Neuronal stem cell (in vitro differentiated cells): Measurements from ENCODE around the gene ELAVL1.
"Not testable (repeated sequence)": the region's sequence is repeated elsewhere in the genome, so short reads cannot be mapped to it uniquely, and the experiment has no call there.

Experiments
- DNase-seq: peaks from one replicate; pipeline ENCODE4 v3.0.0-alpha.2; 2013; ENCODE audit warnings: low spot score
- H2AFZ ChIP-seq: one replicate; pipeline ENCODE4 v1.6.1; 2013; ENCODE audit warnings: mild to moderate bottlenecking, low read length, inconsistent platforms
- H2AK5ac ChIP-seq: 2 replicates; pipeline ENCODE4 v1.6.1; 2013; ENCODE audit warnings: low read depth, mild to moderate bottlenecking, inconsistent platforms, low read length, moderate library complexity, mixed read lengths
- H2BK120ac ChIP-seq: 2 replicates; pipeline ENCODE4 v1.6.1; 2013; ENCODE audit warnings: low read depth, mild to moderate bottlenecking, inconsistent platforms, low read length, moderate library complexity, mixed read lengths
- H2BK12ac ChIP-seq: one replicate; pipeline ENCODE4 v1.6.1; 2013; ENCODE audit warnings: low read length, inconsistent platforms
- H2BK15ac ChIP-seq: 2 replicates; pipeline ENCODE4 v1.6.1; 2013; ENCODE audit warnings: mild to moderate bottlenecking, low read length, inconsistent platforms, mixed read lengths
- H2BK5ac ChIP-seq: one replicate; pipeline ENCODE4 v1.6.1; 2013; ENCODE audit warnings: inconsistent platforms, mild to moderate bottlenecking, low read length, moderate library complexity
- H3K14ac ChIP-seq: one replicate; pipeline ENCODE4 v1.6.1; 2013; ENCODE audit warnings: low read length, inconsistent platforms
- H3K18ac ChIP-seq: 2 replicates; pipeline ENCODE4 v1.6.1; 2013; ENCODE audit warnings: low read length, inconsistent platforms
- H3K23ac ChIP-seq: 2 replicates; pipeline ENCODE4 v1.6.1; 2013; ENCODE audit warnings: low read depth, mild to moderate bottlenecking, mixed read lengths, low read length, inconsistent platforms; ENCODE audit not compliant: poor library complexity
- H3K27ac ChIP-seq: replicated peaks from 3 replicates; pipeline ENCODE4 v1.5.1; 2013; ENCODE audit warnings: low read length, inconsistent platforms
- H3K27me3 ChIP-seq, 3 experiments: 2 replicates each; pipeline ENCODE4 v1.6.1; 2013; ENCODE audit warnings: low read length in 3 of 3, mild to moderate bottlenecking in 2 of 3, inconsistent platforms in 1 of 3, low read depth in 1 of 3, mixed read lengths in 1 of 3, moderate library complexity in 1 of 3; ENCODE audit not compliant: control insufficient read depth in 3 of 3, insufficient read depth in 3 of 3
- H3K36me3 ChIP-seq, 2 donors: replicated peaks in 1 of 2; 2 replicates each; pipeline ENCODE4 v1.6.1; 2013; ENCODE audit warnings: low read length in 2 of 2; ENCODE audit not compliant: control insufficient read depth in 2 of 2, insufficient read depth in 2 of 2
- H3K4ac ChIP-seq: 2 replicates; pipeline ENCODE4 v1.6.1; 2013; ENCODE audit warnings: inconsistent platforms, mild to moderate bottlenecking, low read length, moderate library complexity
- H3K4me1 ChIP-seq, 2 donors: 1 replicate in 1 of 2; 2 replicates in 1 of 2; pipeline ENCODE4 v1.6.1; 2013; ENCODE audit warnings: low read length in 2 of 2, low read depth in 1 of 2; ENCODE audit not compliant: control insufficient read depth in 2 of 2, insufficient read depth in 1 of 2
- H3K4me2 ChIP-seq: one replicate; pipeline ENCODE4 v1.6.1; 2013; ENCODE audit warnings: mild to moderate bottlenecking, low read length, inconsistent platforms; ENCODE audit not compliant: insufficient read depth, poor library complexity, severe bottlenecking
- H3K4me3 ChIP-seq, 2 donors: 2 replicates each; pipeline ENCODE4 v1.5.1; 2013; ENCODE audit warnings: low read length in 2 of 2, mild to moderate bottlenecking in 2 of 2, inconsistent platforms in 1 of 2, moderate library complexity in 1 of 2
- H3K79me1 ChIP-seq: one replicate; pipeline ENCODE4 v1.6.1; 2013; ENCODE audit warnings: low read depth, mild to moderate bottlenecking, inconsistent platforms, low read length, moderate library complexity
- H3K9ac ChIP-seq: one replicate; pipeline ENCODE4 v1.6.1; 2013; ENCODE audit warnings: mild to moderate bottlenecking, low read depth, low read length, inconsistent platforms; ENCODE audit not compliant: poor library complexity
- H3K9me3 ChIP-seq, 2 donors: replicated peaks in 1 of 2; 2 replicates each; pipeline versions ENCODE3 to v1.6.1; 2013; ENCODE audit warnings: low read length in 2 of 2, mild to moderate bottlenecking in 2 of 2, inconsistent platforms in 1 of 2, low read depth in 1 of 2, mixed read lengths in 1 of 2, moderate library complexity in 1 of 2; ENCODE audit not compliant: control insufficient read depth in 2 of 2, insufficient read depth in 1 of 2
- H4K8ac ChIP-seq: one replicate; pipeline ENCODE4 v1.6.1; 2013; ENCODE audit warnings: low read depth, mild to moderate bottlenecking, inconsistent platforms, low read length, moderate library complexity
- H4K91ac ChIP-seq: one replicate; pipeline ENCODE4 v1.6.1; 2013; ENCODE audit warnings: low read length, low read depth, mild to moderate bottlenecking, inconsistent platforms; ENCODE audit not compliant: poor library complexity
- WGBS, 2 donors: extraction: QIAGEN DNeasy Blood & Tissue Kit; methylation state at CpG; one replicate each; pipeline ENCODE4 v1.1.7; 2013; ENCODE audit warnings: missing lambda C conversion rate in 2 of 2, mixed read lengths in 1 of 2; ENCODE audit not compliant: insufficient read length in 2 of 2, insufficient replicate concordance in 1 of 2; ENCODE audit errors: extremely low coverage in 2 of 2; 5-methylcytosine and 5-hydroxymethylcytosine counted together

The ELAVL1 gene

GRCh38 chr19:8036434-8037099 lies 31.1 kb upstream of the ELAVL1 start:
- Histone ChIP-seq H2BK5ac (no peak overlapping the region), H3K14ac (no peak overlapping the region), H3K18ac (peak overlapping the region; percentile 55), H3K36me3 (no peaks in the 10 kb centered on the region), H3K4me3 (no peak overlapping the region), H2AK5ac (no peak overlapping the region), H2AFZ (no peak overlapping the region), H4K91ac (no peak overlapping the region), H2BK120ac (no peak overlapping the region), H3K4me1 (peaks cover 7 to 8% of the 10 kb centered on the region in 2 donors), H3K4me2 (no peak overlapping the region), H2BK12ac (no peak overlapping the region), H2BK15ac (peak overlapping the region; percentile 46), H3K4ac (no peak overlapping the region), H3K23ac (no peak overlapping the region), H3K9ac (no peak overlapping the region), H3K79me1 (no peaks in the 10 kb centered on the region), H4K8ac (no peak overlapping the region), H3K9me3 (no peaks in the 10 kb centered on the region), H3K27me3 (no peaks in the 10 kb centered on the region), H3K27ac (no peak overlapping the region)
- no peak for DNase-seq
- WGBS, 2 donors: no CpG with 5 or more reads among the region's 7 CpGs

GRCh38 chr19:8034178-8034525 lies 28.7 kb upstream of the ELAVL1 start:
- Histone ChIP-seq H2AK5ac (no peak overlapping the region), H3K14ac (no peak overlapping the region), H3K27ac (peak overlapping the region; percentile 60)

GRCh38 chr19:8033287-8034177 lies 28.1 kb upstream of the ELAVL1 start:
- DNase-seq, H3K9ac ChIP-seq, H4K8ac ChIP-seq, H3K4me2 ChIP-seq, H2BK12ac ChIP-seq, H3K4ac ChIP-seq, H3K23ac ChIP-seq, H2BK5ac ChIP-seq, H2AK5ac ChIP-seq, H2BK120ac ChIP-seq, H2BK15ac ChIP-seq, H3K36me3 ChIP-seq, H3K27me3 ChIP-seq, H3K9me3 ChIP-seq, H3K79me1 ChIP-seq, H3K4me3 ChIP-seq, H3K14ac ChIP-seq: not testable (repeated sequence)
- WGBS, 2 donors: no CpG with 5 or more reads among the region's 22 CpGs
- Histone ChIP-seq H2AFZ (peak overlapping the region; percentile 31), H3K27ac (peak overlapping the region; percentile 85), H3K4me1 (peaks cover 11 to 16% of the 10 kb centered on the region in 2 donors), H3K18ac (peak overlapping the region; percentile 82), H4K91ac (peak overlapping the region; percentile 38)

More at GRCh38 chr19:8034178-8034525, 28.7 kb upstream of the ELAVL1 start:
- no peak overlapping the region for H3K4me3 ChIP-seq
- no peak overlapping the region for H2BK15ac ChIP-seq
- H4K8ac ChIP-seq: no peak overlapping the region
- no peaks in the 10 kb centered on the region for H3K27me3 ChIP-seq
- no peaks in the 10 kb centered on the region for H3K9me3 ChIP-seq
- no peak overlapping the region for H2AFZ ChIP-seq
- H3K4ac ChIP-seq: no peak overlapping the region
- peaks cover 10 to 11% of the 10 kb centered on the region in 2 donors for H3K4me1 ChIP-seq
- no peak overlapping the region for H3K9ac ChIP-seq
- H4K91ac ChIP-seq: peak overlapping the region; percentile 38
- H3K18ac ChIP-seq: peak overlapping the region; percentile 82
- no peak for DNase-seq
- no peak overlapping the region for H2BK12ac ChIP-seq
- H3K23ac ChIP-seq: no peak overlapping the region
- H3K36me3 ChIP-seq: no peaks in the 10 kb centered on the region
- no peak overlapping the region for H2BK120ac ChIP-seq
- no CpG with 5 or more reads among the region's 6 CpGs for WGBS, 2 donors
- H3K79me1 ChIP-seq: no peaks in the 10 kb centered on the region
- H3K4me2 ChIP-seq: no peak overlapping the region
- H2BK5ac ChIP-seq: no peak overlapping the region

- WGBS, 2 donors: no CpG with 5 or more reads among the region's 8 CpGs
- no peak overlapping the region for H3K4ac ChIP-seq
Measured at GRCh38 chr19:8030960-8031359, 25.5 kb upstream of the ELAVL1 start.

More at GRCh38 chr19:8030960-8031359, 25.5 kb upstream of the ELAVL1 start:
- Histone ChIP-seq H3K36me3 (no peaks in the 10 kb centered on the region), H3K79me1 (no peaks in the 10 kb centered on the region), H3K14ac (no peak overlapping the region), H4K91ac (no peak overlapping the region), H3K23ac (no peak overlapping the region), H4K8ac (no peak overlapping the region), H3K27ac (no peak overlapping the region), H2AFZ (no peak overlapping the region), H2BK12ac (no peak overlapping the region), H2AK5ac (no peak overlapping the region), H2BK120ac (no peak overlapping the region), H2BK15ac (no peak overlapping the region), H3K27me3 (no peaks in the 10 kb centered on the region), H3K9me3 (no peaks in the 10 kb centered on the region), H3K4me2 (no peak overlapping the region), H2BK5ac (no peak overlapping the region), H3K4me3 (no peak overlapping the region), H3K18ac (peak overlapping the region; percentile 9), H3K4me1 (peaks cover 18 to 20% of the 10 kb centered on the region in 2 donors), H3K9ac (no peak overlapping the region)
- DNase-seq: no peak
